22Rv1 (cell line): ENCODE data around the gene CRYGN.

Experiments
- H3K27ac ChIP-seq: fragments of 450-650 bp; 2 replicates; pipeline ENCODE4 v1.5.1; 2017
- ZFX ChIP-seq: fragments of 450-650 bp; IDR thresholded peaks from 2 replicates; pipeline ENCODE4 v1.6.1; 2017; ENCODE audit warnings: antibody characterized with exemption, borderline replicate concordance
- TF ChIP-seq, protein P1 (sequence below): fragments of 450-650 bp; IDR thresholded peaks from 2 replicates; pipeline ENCODE4 v1.5.1; 2017; ENCODE audit warnings: mild to moderate bottlenecking

CRYGN gene

DNA sequence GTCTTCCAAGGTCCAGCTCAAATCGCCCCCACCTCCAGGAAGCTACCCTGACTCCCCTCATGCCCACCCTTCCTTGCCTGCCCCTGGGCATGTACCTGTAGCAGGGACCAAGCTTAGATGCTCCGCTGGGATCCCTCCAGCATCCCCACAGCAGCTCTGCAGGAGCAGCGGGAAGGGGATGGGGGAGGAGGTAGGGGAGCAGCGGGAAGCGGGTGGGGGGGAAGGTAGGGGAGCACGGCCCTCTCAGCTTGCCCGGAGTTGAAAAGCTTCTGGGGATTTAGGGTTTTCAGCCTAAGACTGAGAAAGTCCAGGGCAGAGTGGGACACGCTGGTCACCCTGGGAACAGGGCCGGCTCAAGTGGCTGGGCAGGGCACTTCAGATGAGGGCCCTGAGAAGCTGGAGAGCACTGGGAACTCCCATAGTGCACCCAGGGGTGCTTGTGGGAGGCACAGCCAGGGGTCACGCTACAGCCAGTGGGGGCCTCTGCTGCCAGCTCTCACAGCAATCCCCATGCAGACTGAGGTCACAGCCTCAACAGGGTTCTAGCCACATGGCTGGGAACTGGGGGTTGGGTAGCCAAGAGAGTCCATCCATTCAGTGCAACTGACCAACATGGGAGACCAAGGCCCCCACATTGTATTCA, 43.5 kb downstream of the CRYGN start:
- no peak overlapping the region for H3K27ac ChIP-seq
- no peak for TF ChIP-seq ZFX
- TF ChIP-seq, protein P1, sequence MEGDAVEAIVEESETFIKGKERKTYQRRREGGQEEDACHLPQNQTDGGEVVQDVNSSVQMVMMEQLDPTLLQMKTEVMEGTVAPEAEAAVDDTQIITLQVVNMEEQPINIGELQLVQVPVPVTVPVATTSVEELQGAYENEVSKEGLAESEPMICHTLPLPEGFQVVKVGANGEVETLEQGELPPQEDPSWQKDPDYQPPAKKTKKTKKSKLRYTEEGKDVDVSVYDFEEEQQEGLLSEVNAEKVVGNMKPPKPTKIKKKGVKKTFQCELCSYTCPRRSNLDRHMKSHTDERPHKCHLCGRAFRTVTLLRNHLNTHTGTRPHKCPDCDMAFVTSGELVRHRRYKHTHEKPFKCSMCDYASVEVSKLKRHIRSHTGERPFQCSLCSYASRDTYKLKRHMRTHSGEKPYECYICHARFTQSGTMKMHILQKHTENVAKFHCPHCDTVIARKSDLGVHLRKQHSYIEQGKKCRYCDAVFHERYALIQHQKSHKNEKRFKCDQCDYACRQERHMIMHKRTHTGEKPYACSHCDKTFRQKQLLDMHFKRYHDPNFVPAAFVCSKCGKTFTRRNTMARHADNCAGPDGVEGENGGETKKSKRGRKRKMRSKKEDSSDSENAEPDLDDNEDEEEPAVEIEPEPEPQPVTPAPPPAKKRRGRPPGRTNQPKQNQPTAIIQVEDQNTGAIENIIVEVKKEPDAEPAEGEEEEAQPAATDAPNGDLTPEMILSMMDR = no peak

DNA sequence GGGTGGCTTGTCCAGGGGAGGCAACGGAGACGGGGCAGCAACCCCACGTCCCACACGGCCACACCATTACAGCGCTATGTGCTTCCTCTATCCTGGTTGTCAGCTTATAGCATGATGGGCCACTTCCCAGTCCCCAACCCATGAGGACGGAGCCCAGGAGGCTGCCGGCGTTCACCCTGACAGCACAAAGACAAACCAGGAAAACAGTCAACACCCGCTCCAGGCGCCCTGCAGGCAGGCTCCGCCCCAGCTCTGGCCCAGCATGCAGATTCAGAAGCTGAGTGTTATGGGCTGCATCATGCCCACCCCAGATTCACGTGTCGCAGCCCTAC, 44.9 kb downstream of the CRYGN start:
- no peak for TF ChIP-seq ZFX
- TF ChIP-seq, protein P1 = no peak
- no peak overlapping the region for H3K27ac ChIP-seq

DNA sequence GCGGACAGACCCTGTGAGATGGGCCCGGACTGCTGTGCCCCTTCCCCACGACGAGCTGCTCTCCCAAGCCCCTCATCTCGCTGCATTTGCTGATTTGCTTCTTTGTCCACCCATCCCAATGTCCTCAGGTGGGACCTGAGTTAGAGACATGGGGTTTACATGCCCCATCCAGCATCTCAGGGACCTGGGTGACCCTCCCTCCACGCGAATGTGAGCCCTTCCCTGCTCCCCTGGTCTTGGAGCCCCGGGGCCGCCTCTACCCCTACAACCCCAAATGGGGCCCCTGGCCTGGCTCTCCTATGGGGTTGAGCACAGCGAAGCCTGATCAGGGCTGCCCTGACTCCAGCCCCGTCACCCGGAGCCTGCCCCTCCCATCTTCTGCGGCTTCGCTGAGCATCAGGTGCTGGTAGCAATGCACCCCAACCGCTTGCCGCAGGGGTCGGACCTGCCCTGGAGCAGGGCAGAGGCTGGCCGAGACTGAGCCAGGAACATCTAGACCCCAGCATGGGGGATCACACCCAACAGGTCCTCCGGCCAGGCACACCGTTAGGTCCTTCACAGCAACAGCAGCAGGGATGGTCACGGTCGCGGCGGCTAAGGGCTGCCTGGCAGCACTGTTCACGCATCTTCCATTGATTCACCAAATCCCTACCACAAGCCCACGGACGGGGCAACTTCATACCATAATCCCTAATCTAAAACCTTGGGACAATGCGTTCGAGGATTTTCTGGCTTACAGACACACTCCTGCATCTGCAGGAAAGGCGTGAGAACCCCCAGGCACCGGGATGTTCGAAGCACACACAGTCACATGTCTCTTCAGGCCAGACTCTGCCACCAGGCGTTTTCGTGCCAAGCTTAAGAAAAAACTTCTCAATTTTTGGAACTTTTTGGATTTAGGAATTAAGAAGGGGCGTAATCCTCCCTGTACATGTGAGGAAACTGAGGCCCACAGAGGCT, 45.6 kb downstream of the CRYGN start:
- H3K27ac ChIP-seq = no peak overlapping the region
- TF ChIP-seq, protein P1 = no peak
- no peak for TF ChIP-seq ZFX

- H3K27ac ChIP-seq = no peak overlapping the region
- no peak for TF ChIP-seq ZFX
Observed at GRCh38 chr7:151393031-151393977, 46.6 kb downstream of the CRYGN start.

DNA sequence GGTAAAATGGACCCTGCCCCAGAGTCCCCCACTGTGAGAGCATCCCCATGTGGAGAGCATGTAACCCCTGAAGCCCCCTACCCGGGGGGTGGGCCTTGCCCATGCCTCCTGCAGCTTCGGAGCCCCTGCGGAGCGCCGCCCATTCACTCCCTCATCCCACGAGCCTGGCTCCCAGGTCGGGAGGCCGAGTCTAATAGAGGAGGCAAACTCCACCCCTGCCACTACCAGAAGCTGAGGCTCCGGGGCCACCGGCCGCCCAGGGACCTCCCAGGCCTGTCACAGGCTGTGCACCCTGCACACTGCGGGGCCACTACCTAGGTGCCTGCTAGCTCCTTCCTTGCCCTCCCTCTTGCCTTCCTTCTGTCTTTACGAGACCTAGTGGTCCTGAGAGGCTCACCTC, 47.5 kb downstream of the CRYGN start:
- no peak for TF ChIP-seq ZFX
- TF ChIP-seq, protein P1 = no peak
- H3K27ac ChIP-seq = no peak overlapping the region

- H3K27ac ChIP-seq = no peak overlapping the region
- TF ChIP-seq ZFX = no peak
- TF ChIP-seq, protein P1 = no peak
Observed at GRCh38 chr7:151392002-151392401, 47.9 kb downstream of the CRYGN start.

DNA sequence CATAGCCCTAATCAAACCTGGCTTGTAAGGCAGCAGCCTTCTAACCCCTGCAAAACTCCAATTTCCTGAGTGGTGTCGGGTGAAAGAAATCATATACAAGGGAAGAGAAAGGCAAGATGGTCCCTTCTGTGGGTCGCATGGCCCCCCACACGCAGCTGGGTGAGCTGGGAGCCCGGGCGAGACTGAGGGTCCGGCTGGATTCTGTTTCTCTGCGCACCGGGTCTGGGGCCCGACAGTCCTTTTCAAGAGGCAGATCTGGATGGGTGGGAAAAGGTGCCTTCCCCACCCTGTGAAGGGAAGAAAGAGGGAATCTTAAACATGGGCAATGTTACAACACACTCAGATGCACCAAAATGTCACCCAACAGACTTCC, 48.6 kb downstream of the CRYGN start:
- H3K27ac ChIP-seq = no peak overlapping the region
- no peak for TF ChIP-seq ZFX
- TF ChIP-seq, protein P1 = no peak
